ENCODE data around the gene WDR35. TPM values are rescaled to one million over a fixed set of nuclear protein-coding genes. Genes with fewer than 3 reads are reported as not detected.

The WDR35 gene
- total RNA-seq, 1 experiment from 2014 or later, result 29.4 TPM

DNA sequence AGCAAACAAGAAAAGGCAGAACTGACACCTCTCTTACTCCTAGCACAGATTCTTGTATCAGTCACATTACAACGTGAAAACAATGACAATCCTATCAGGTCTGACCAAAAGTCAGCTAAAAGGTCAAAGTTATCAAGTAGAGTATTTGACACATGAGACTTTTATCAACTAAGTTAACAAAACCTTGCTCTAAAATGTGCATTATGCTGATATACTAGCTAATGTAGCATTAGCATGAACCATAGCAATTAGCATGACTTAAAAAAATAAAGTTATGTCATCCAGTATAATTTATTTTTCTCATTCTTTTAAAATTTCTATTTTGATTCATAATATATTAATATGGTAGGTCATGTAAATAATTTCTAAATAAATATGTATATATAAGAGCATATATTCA lies 46.7 kb downstream of the WDR35 start:
- POLR2A ChIA-PET (ENCODE audit: low non-redundant PET), result no interaction called here
- Histone ChIP-seq H3K27ac (ENCODE audit: low read depth, low read length, poor library complexity, severe bottlenecking) (no peak overlapping the region), H3K4me1 (ENCODE audit: insufficient read depth, low read length, poor library complexity, severe bottlenecking) (no peaks in the 10 kb centered on the region), H3K27me3 (replicated peaks; ENCODE audit: insufficient read depth, low read depth, low read length, poor library complexity) (no peaks in the 10 kb centered on the region), H3K36me3 (ENCODE audit: insufficient read depth, low read length, poor library complexity, severe bottlenecking) (peaks cover 13% of the 10 kb centered on the region), H3K4me3 (ENCODE audit: low read depth, low read length, poor library complexity, severe bottlenecking) (no peak overlapping the region), H3K9me3 (ENCODE audit: low read depth, low read length, poor library complexity, severe bottlenecking) (no peaks in the 10 kb centered on the region)
- no peak for DNase-seq (ENCODE audit: low spot score)
- no TSS peak for BruUV-seq (replicated peaks)
- no peak for TF ChIP-seq EZH2 (IDR thresholded peaks at IDR 0.05; ENCODE audit: borderline replicate concordance, low read depth, low read length, poor library complexity, severe bottlenecking)
- no peak for TF ChIP-seq CTCF (conservative IDR thresholded peaks at IDR 0.05; ENCODE audit: low read depth, low read length)
- intact Hi-C loops (cut with micrococcal nuclease; ENCODE audit: unreplicated experiment), result no loop called here
- CTCF ChIA-PET, result no interaction called here

DNA sequence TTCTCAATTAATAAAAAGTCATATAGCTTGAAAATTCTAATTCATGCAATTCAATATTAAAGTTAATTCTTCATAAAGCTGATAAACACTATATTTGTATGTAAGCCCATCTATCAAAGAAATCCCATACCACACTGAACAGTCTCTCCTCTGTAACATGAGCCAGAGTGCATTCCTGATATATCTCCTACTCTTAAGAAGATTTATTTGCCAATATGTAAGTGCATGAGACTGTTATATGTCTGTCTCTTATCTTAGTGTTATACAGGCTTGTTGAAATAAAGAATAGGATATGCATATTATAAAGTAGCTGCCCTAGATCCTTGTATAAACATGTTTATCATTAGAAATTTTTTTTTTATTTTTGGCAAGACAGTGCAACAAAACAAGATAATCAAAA lies 47.7 kb downstream of the WDR35 start:
- Histone ChIP-seq H3K9me3 (ENCODE audit: low read depth, low read length, poor library complexity, severe bottlenecking) (no peaks in the 10 kb centered on the region), H3K36me3 (ENCODE audit: insufficient read depth, low read length, poor library complexity, severe bottlenecking) (peaks cover 22% of the 10 kb centered on the region), H3K4me3 (ENCODE audit: low read depth, low read length, poor library complexity, severe bottlenecking) (no peak overlapping the region), H3K4me1 (ENCODE audit: insufficient read depth, low read length, poor library complexity, severe bottlenecking) (no peaks in the 10 kb centered on the region), H3K27ac (ENCODE audit: low read depth, low read length, poor library complexity, severe bottlenecking) (no peak overlapping the region), H3K27me3 (replicated peaks; ENCODE audit: insufficient read depth, low read depth, low read length, poor library complexity) (no peaks in the 10 kb centered on the region)
- ChIA-PET POLR2A (ENCODE audit: low non-redundant PET) (no interaction called here), CTCF (no interaction called here)
- BruUV-seq (replicated peaks), result no TSS peak
- intact Hi-C loops (cut with micrococcal nuclease; ENCODE audit: unreplicated experiment), result no loop called here
- TF ChIP-seq EZH2 (IDR thresholded peaks at IDR 0.05; ENCODE audit: borderline replicate concordance, low read depth, low read length, poor library complexity, severe bottlenecking) (no peak), CTCF (conservative IDR thresholded peaks at IDR 0.05; ENCODE audit: low read depth, low read length) (no peak)
- no peak for DNase-seq (ENCODE audit: low spot score)

DNA sequence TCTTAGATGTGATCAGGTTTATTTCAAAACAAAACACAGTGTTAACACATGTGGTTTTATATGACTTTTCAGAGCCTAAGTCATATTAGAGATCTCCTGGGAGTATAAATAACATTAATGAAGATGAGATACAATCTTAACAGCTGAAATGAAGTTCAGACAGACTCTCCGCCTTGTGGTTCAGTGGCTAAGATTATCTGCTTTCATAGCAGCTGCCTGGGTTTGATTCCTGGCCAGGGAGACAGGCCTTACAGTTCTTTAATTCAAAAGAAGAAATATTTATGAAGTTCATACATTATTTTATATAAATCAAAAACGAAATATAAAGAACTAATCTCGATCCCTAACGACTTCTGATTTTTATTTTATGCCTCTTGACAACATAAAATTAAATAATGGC lies 52.9 kb downstream of the WDR35 start:
- H3K27ac ChIP-seq (ENCODE audit: low read depth, low read length, poor library complexity, severe bottlenecking), result no peak overlapping the region
- TF ChIP-seq EZH2 (IDR thresholded peaks at IDR 0.05; ENCODE audit: borderline replicate concordance, low read depth, low read length, poor library complexity, severe bottlenecking) (no peak), CTCF (conservative IDR thresholded peaks at IDR 0.05; ENCODE audit: low read depth, low read length) (no peak)
- no peak overlapping the region for H3K4me3 ChIP-seq (ENCODE audit: low read depth, low read length, poor library complexity, severe bottlenecking)
- intact Hi-C loops (cut with micrococcal nuclease; ENCODE audit: unreplicated experiment), result no loop called here
- POLR2A ChIA-PET (ENCODE audit: low non-redundant PET), result no interaction called here
- peaks cover 25% of the 10 kb centered on the region for H3K4me1 ChIP-seq (ENCODE audit: insufficient read depth, low read length, poor library complexity, severe bottlenecking)
- DNase-seq (ENCODE audit: low spot score), result no peak
- CTCF ChIA-PET, result no interaction called here
- H3K27me3 ChIP-seq (replicated peaks; ENCODE audit: insufficient read depth, low read depth, low read length, poor library complexity), result no peaks in the 10 kb centered on the region
- peaks cover 24% of the 10 kb centered on the region for H3K36me3 ChIP-seq (ENCODE audit: insufficient read depth, low read length, poor library complexity, severe bottlenecking)
- no TSS peak for BruUV-seq (replicated peaks)
- H3K9me3 ChIP-seq (ENCODE audit: low read depth, low read length, poor library complexity, severe bottlenecking), result no peaks in the 10 kb centered on the region

Data from A673 (cell line).